Cardiac fibroblast (primary cell): ENCODE measurements around the gene PLPPR3.

ENCODE experiments used
- DNase-seq, 2 donors: peaks; one replicate each; pipeline versions ENCODE4 v3.0.0 to v3.0.0-alpha.2; 2010; ENCODE audit warnings: low read depth in 2 of 2
- H3K4me3 ChIP-seq, 2 donors: replicated peaks in 1 of 2; 1 replicate in 1 of 2; 2 replicates in 1 of 2; pipeline ENCODE4 v1.5.1; 2011; ENCODE audit warnings: low read depth in 2 of 2, low read length in 2 of 2, mild to moderate bottlenecking in 2 of 2, moderate library complexity in 1 of 2
- CTCF ChIP-seq: IDR thresholded peaks from one replicate; pipeline ENCODE4 v1.5.1; 2011; ENCODE audit warnings: low read depth, mild to moderate bottlenecking, low read length, inconsistent platforms

Gene PLPPR3

GRCh38 chr19:867301-867793 lies 45.6 kb upstream of the PLPPR3 start:
- TF ChIP-seq CTCF, result no peak
- H3K4me3 ChIP-seq, result no peak overlapping the region
- DNase-seq, result no peak

GRCh38 chr19:866769-867300 lies 45.1 kb upstream of the PLPPR3 start:
- DNase-seq, result no peak
- no peak overlapping the region for H3K4me3 ChIP-seq
- TF ChIP-seq CTCF, result no peak

GRCh38 chr19:863315-863620 lies 41.5 kb upstream of the PLPPR3 start:
- H3K4me3 ChIP-seq, result no peak overlapping the region
- TF ChIP-seq CTCF, result no peak
- no peak for DNase-seq

GRCh38 chr19:862581-863314 lies 41.0 kb upstream of the PLPPR3 start:
- TF ChIP-seq CTCF, result no peak
- peak; percentile 39 to 55 for DNase-seq
- no peak overlapping the region for H3K4me3 ChIP-seq

GRCh38 chr19:861756-862580 lies 40.2 kb upstream of the PLPPR3 start:
- peak; percentile 30 to 32 for DNase-seq
- H3K4me3 ChIP-seq, result no peak overlapping the region
- TF ChIP-seq CTCF, result no peak

- no peak for TF ChIP-seq CTCF
- no peak overlapping the region for H3K4me3 ChIP-seq
- no peak for DNase-seq
Measured at GRCh38 chr19:861141-861755, 39.5 kb upstream of the PLPPR3 start.
